Heart left ventricle (tissue), 13 donors: ENCODE measurements around the gene SEPTIN5.

Source experiments
- CTCF ChIP-seq, 12 donors: fragments of 200-600 bp; sonication (generic) in 4 of 12; IDR thresholded peaks; one replicate each; pipeline versions ENCODE4 v1.5.0 to v1.8.0; 2018 to 2022; ENCODE audit warnings: antibody characterized with exemption in 12 of 12, mild to moderate bottlenecking in 5 of 12
- POLR2A ChIP-seq, 2 donors: fragments of 450-650 bp; IDR thresholded peaks; one replicate each; pipeline ENCODE4 v1.6.1; 2017; ENCODE audit warnings: antibody characterized with exemption in 2 of 2, mild to moderate bottlenecking in 2 of 2, moderate library complexity in 2 of 2
- donor health status: ischemic (EF 13 %, LVEDD 7.1; RV severe dilation, severe dysfunction).
- donor health status: DM: no; HTN: yes; CAD: no.
- donor health status: DM: no; HTN: no; CAD: no.
- donor health status: ischemic (EF 25% LVEDD 6.9; RV normal size, moderate dysfunction).
- donor health status: ischemic (EF 25% LVEDD 5.7; RV mildly dilated, moderate dysfunction).
- donor health status: ischemic (EF 35%, LVEDD 5.7; RV mildly dilated, moderate dysfunction).
- donor health status: nonischemic (EF 11% LVEDD 7.7; RV severe dilation, severe dysfunction).
- donor health status: DM: yes; HTN: yes; CAD: no.
- donor health status: PGD.
- donor health status: ischemic (EF 29% LVEDD 5.4; RV normal size, mild dysfunction).
- donor health status: nonischemic (EF 23%, LVEDD 6.1; RV moderate dilation, normal function).

DNA sequence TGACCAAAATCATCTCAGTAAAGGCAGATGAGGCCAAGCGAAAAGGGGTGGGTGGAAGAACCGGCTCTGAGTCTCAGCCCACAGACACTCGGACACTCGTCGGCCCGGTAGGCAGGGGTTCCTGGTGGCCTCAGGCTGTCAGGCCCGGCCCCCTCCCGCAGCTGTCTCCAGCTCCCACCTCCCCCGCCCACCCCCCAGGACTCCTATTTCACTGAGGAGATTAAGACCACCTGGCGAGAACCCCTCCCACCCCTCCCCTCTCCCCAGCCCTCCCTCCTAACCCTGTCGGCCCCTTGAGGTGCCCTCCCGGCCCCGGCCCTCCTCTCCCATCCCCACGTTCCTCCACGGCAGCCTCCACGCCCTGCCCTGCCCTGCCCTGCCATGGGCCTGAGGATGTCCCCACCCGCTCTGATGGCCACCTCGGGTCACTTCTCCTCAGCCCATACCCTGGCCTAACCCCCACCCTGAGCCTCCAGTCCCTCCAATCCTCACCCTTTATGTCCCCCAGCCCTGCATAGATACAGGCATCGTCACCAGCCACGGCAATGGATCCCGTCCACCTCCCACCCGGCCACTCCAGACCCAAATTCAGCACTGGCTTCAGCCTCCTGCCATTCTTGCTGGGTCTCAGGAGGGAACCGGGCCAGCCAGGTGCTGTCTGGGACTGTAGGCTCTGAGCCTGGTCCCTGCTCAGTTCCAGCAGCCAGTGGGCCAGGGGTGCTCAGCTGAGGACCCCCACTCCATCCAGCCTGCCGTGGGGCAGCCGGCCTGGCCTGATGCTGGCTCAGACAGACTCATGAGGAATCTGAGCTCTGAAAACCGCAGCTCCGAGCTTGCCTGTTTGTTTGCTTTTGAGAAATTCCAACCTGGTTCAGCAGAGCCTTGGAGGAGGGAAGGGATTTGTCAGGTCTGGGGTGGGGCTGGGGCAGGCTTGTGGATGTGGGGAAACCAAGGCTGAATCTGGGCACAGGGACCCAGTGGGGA, 36.5 kb downstream of the SEPTIN5 start:
- no peak for TF ChIP-seq CTCF (IDR thresholded peaks at IDR 0.05)
- no peak for TF ChIP-seq POLR2A (IDR thresholded peaks at IDR 0.05)
